OCI-LY7 (cell line): ENCODE data around the gene HOXA1.

Experiments
- EZH2phosphoT487 ChIP-seq: fragments of 200-600 bp; sonication (generic); IDR thresholded peaks from 2 replicates; pipeline ENCODE4 v1.6.1; 2018; ENCODE audit warnings: low read depth, borderline replicate concordance, mild to moderate bottlenecking, mixed run types, antibody characterized with exemption, low read length, moderate library complexity, mixed read lengths
- TF ChIP-seq, protein P1 (sequence below): fragments of 200-600 bp; sonication (generic); conservative IDR thresholded peaks from 2 replicates; pipeline ENCODE4 v1.5.1; 2014; ENCODE audit warnings: mild to moderate bottlenecking, antibody characterized with exemption, low read length, moderate library complexity, mixed read lengths

- TF ChIP-seq, protein P1, sequence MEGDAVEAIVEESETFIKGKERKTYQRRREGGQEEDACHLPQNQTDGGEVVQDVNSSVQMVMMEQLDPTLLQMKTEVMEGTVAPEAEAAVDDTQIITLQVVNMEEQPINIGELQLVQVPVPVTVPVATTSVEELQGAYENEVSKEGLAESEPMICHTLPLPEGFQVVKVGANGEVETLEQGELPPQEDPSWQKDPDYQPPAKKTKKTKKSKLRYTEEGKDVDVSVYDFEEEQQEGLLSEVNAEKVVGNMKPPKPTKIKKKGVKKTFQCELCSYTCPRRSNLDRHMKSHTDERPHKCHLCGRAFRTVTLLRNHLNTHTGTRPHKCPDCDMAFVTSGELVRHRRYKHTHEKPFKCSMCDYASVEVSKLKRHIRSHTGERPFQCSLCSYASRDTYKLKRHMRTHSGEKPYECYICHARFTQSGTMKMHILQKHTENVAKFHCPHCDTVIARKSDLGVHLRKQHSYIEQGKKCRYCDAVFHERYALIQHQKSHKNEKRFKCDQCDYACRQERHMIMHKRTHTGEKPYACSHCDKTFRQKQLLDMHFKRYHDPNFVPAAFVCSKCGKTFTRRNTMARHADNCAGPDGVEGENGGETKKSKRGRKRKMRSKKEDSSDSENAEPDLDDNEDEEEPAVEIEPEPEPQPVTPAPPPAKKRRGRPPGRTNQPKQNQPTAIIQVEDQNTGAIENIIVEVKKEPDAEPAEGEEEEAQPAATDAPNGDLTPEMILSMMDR, result 0 out of 2 replicates have a peak, but pooled peaks have one; percentile 34
- TF ChIP-seq EZH2phosphoT487, result no peak
Measured at GRCh38 chr7:27143950-27144780, 48.4 kb upstream of the HOXA1 start.
